DMS 273 treated with DMSO at 0.1 percent for 48 hours (cell line): ENCODE measurements around the gene UNC50.

Experiments
- DNase-seq: peaks from one replicate; lab custom pipeline; 2025; lab: John Stamatoyannopoulos, UW

UNC50 gene

DNA sequence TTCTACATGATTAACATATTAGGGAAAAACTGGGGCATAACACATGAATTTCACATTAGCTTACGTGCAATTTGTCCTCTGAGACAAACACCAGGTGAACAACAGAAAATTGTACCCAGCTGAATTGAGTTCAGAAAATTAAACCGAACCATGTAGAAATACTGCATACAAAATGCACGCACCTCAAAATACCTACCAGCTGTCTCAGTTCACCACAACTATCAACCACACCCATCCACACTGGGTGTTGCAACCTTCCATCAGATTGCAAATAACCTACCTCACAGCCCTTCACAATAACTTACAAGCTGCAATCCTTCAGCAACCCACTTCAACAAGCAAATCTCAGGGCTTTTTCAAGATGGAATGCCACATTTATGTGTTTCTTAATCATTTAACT is 55.9 kb downstream of the UNC50 start:
- no peak for DNase-seq

DNA sequence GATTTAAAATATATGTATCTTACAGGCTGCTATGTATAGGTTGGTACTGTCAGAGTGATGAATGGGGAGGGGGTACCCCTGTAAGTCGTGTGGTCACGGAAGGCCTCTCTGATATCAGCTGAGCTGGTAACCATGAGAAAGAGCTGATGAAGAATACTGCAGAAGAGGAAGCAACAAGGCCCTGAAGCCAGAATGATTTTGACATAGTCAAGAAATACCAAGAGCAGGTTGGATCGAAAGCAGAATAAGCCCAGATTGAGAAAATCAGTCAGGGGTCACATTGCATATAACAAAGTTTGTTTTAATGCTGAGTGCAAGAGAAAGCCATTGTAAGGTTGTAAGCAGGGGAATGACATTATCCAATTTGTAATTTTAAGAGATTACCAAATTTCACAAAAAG is 57.3 kb downstream of the UNC50 start:
- DNase-seq = no peak
